Neural progenitor cell (in vitro differentiated cells): ENCODE measurements around the gene FANCM. TPM values are rescaled to one million over a fixed set of nuclear protein-coding genes. Genes with fewer than 3 reads are reported as not detected.
A peak's percentile ranks its signal among the peaks of the same experiment; 100 is the strongest.

Source experiments
- DNase-seq: peaks from one replicate; pipeline ENCODE4 v3.0.0-alpha.2; 2016; ENCODE audit warnings: low spot score
- H2AFZ ChIP-seq: fragments of 200-600 bp; sonication (generic); replicated peaks from 2 replicates; pipeline ENCODE4 v1.6.1; 2016; ENCODE audit warnings: antibody characterized with exemption
- H3F3A ChIP-seq: fragments of 200-600 bp; sonication (generic); 2 replicates; pipeline ENCODE4 v1.6.1; 2016; ENCODE audit warnings: antibody characterized with exemption, low read depth
- H3K27ac ChIP-seq: fragments of 200-600 bp; sonication (generic); 2 replicates; pipeline ENCODE4 v1.5.1; 2016; ENCODE audit warnings: mild to moderate bottlenecking
- H3K27me3 ChIP-seq: fragments of 200-600 bp; sonication (generic); 2 replicates; pipeline ENCODE4 v1.6.1; 2016; ENCODE audit warnings: mild to moderate bottlenecking, moderate library complexity
- H3K36me3 ChIP-seq: fragments of 200-600 bp; sonication (generic); 2 replicates; pipeline ENCODE4 v1.5.1; 2016
- H3K4me1 ChIP-seq: fragments of 200-600 bp; sonication (generic); 2 replicates; pipeline ENCODE4 v1.6.1; 2016; ENCODE audit warnings: mixed run types
- H3K4me2 ChIP-seq: fragments of 200-600 bp; sonication (generic); 2 replicates; pipeline ENCODE4 v1.6.1; 2016
- H3K4me3 ChIP-seq: fragments of 200-600 bp; sonication (generic); 2 replicates; pipeline ENCODE4 v1.5.1; 2016
- H3K79me2 ChIP-seq: fragments of 200-600 bp; sonication (generic); 2 replicates; pipeline ENCODE4 v1.6.1; 2016; ENCODE audit warnings: low read depth
- H3K9ac ChIP-seq: fragments of 200-600 bp; sonication (generic); 2 replicates; pipeline ENCODE4 v1.6.1; 2016
- H3K9me3 ChIP-seq: fragments of 200-600 bp; sonication (generic); 2 replicates; pipeline ENCODE4 v1.5.1; 2016; ENCODE audit warnings: low read depth
- H4K20me1 ChIP-seq: fragments of 200-600 bp; sonication (generic); 2 replicates; pipeline ENCODE4 v1.6.1; 2016; ENCODE audit warnings: low read depth
- H3K27ac Mint-ChIP-seq: 3 replicates; pipeline ENCODE4 v1.8.0; 2021; ENCODE audit warnings: mixed read lengths
- H3K27me3 Mint-ChIP-seq: 2 replicates; pipeline ENCODE4 v1.8.0; 2022; ENCODE audit warnings: low read depth, mild to moderate bottlenecking, inconsistent platforms, moderate library complexity, mixed read lengths; ENCODE audit not compliant: insufficient read depth
- H3K36me3 Mint-ChIP-seq: 3 replicates; pipeline ENCODE4 v1.8.0; 2021; ENCODE audit warnings: mixed read lengths
- H3K4me1 Mint-ChIP-seq: 3 replicates; pipeline ENCODE4 v1.8.0; 2021; ENCODE audit warnings: mixed read lengths
- H3K4me3 Mint-ChIP-seq: 3 replicates; pipeline ENCODE4 v1.8.0; 2021; ENCODE audit warnings: mild to moderate bottlenecking, moderate library complexity, mixed read lengths
- H3K9me3 Mint-ChIP-seq: 3 replicates; pipeline ENCODE4 v1.8.0; 2020; ENCODE audit warnings: mixed read lengths
- EZH2 ChIP-seq: fragments of 200-600 bp; sonication (generic); IDR thresholded peaks from 2 replicates; pipeline ENCODE4 v1.6.1; 2017; ENCODE audit warnings: antibody characterized with exemption, mild to moderate bottlenecking, moderate library complexity
- EZH2phosphoT487 ChIP-seq: fragments of 200-600 bp; sonication (generic); IDR thresholded peaks from 2 replicates; pipeline ENCODE4 v1.6.1; 2017; ENCODE audit warnings: antibody characterized with exemption
- total RNA-seq: library from RNA; depleted of rRNA; stranded (reverse); fragments of >200 nt; gene quantifications from 2 replicates; pipeline ENCODE4 v1.2.3, GENCODE V29; 2015; ENCODE audit warnings: low replicate concordance
- TF ChIP-seq, protein P1 (sequence below): fragments of 200-600 bp; sonication (generic); IDR thresholded peaks from 2 replicates; pipeline ENCODE4 v1.5.1; 2017; ENCODE audit warnings: antibody characterized with exemption, mild to moderate bottlenecking

Gene FANCM
- total RNA-seq, 1 donor from 2014 or later, result 29.4 TPM

DNA sequence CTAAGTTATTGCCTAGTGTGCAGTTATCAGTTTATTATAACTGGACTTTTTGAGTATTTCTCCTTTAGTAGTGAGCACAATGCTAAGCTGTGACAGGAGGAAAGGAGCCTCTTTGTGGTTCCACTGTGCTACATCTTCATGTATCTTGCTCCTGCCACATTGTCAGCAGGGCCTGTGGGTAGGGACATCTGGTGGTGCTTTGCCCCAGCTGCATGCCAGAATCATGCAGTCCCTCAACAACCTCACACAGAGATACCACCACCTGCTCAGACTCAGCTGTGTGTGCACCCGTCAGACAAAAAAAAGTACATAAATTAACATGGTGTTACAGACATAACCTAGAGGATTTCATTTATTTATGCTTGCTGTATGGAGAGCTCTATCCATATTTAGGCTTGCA is 66.2 kb downstream of the FANCM start:
- peaks cover 14% of the 10 kb centered on the region for H3F3A ChIP-seq
- H3K9ac ChIP-seq, result no peak overlapping the region
- Mint-ChIP-seq H3K9me3 (no peaks in the 10 kb centered on the region), H3K27ac (no peak overlapping the region), H3K4me1 (no peaks in the 10 kb centered on the region), H3K36me3 (peaks cover 7% of the 10 kb centered on the region), H3K4me3 (no peak overlapping the region), H3K27me3 (no peaks in the 10 kb centered on the region)
- H3K79me2 ChIP-seq, result no peaks in the 10 kb centered on the region
- no peaks in the 10 kb centered on the region for H3K4me1 ChIP-seq
- no peaks in the 10 kb centered on the region for H3K9me3 ChIP-seq
- no peaks in the 10 kb centered on the region for H3K27me3 ChIP-seq
- H2AFZ ChIP-seq, result no peak overlapping the region
- TF ChIP-seq, protein P1, sequence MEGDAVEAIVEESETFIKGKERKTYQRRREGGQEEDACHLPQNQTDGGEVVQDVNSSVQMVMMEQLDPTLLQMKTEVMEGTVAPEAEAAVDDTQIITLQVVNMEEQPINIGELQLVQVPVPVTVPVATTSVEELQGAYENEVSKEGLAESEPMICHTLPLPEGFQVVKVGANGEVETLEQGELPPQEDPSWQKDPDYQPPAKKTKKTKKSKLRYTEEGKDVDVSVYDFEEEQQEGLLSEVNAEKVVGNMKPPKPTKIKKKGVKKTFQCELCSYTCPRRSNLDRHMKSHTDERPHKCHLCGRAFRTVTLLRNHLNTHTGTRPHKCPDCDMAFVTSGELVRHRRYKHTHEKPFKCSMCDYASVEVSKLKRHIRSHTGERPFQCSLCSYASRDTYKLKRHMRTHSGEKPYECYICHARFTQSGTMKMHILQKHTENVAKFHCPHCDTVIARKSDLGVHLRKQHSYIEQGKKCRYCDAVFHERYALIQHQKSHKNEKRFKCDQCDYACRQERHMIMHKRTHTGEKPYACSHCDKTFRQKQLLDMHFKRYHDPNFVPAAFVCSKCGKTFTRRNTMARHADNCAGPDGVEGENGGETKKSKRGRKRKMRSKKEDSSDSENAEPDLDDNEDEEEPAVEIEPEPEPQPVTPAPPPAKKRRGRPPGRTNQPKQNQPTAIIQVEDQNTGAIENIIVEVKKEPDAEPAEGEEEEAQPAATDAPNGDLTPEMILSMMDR, result peak; percentile 29
- no peak for TF ChIP-seq EZH2phosphoT487
- H3K27ac ChIP-seq, result no peak overlapping the region
- H3K36me3 ChIP-seq, result peaks cover 14% of the 10 kb centered on the region
- peak; percentile 12 for DNase-seq
- H3K4me3 ChIP-seq, result no peak overlapping the region
- no peak overlapping the region for H3K4me2 ChIP-seq
- H4K20me1 ChIP-seq, result no peaks in the 10 kb centered on the region

DNA sequence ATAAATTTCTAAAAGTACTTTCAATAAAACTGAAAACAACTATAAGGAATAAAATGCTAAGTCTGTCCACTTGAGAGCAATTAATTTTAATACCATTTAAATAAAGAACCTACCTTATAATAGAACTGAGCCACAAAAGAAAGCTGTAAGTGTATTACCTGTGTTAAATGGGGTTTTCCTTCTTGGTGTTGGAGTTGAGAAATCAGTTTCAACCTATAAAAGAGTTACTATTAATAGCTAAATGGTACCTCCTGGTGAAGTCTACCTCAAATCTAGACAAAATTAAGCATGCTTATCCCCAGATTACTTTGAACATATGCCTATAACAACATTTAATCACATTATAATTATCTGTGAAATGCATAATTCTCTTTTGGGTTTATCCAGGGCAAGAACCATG is 68.5 kb downstream of the FANCM start:
- Histone ChIP-seq H3K27me3 (no peaks in the 10 kb centered on the region), H3K9me3 (no peaks in the 10 kb centered on the region), H3K9ac (no peak overlapping the region), H3K27ac (no peak overlapping the region), H2AFZ (no peak overlapping the region), H3K4me2 (no peak overlapping the region), H3K79me2 (no peaks in the 10 kb centered on the region), H3K36me3 (peaks cover 23% of the 10 kb centered on the region), H3K4me1 (no peaks in the 10 kb centered on the region), H3F3A (peaks cover 14% of the 10 kb centered on the region), H4K20me1 (no peaks in the 10 kb centered on the region), H3K4me3 (no peak overlapping the region)
- H3K4me1 Mint-ChIP-seq, result no peaks in the 10 kb centered on the region
- H3K4me3 Mint-ChIP-seq, result no peak overlapping the region
- peaks cover 11% of the 10 kb centered on the region for H3K36me3 Mint-ChIP-seq
- no peaks in the 10 kb centered on the region for H3K9me3 Mint-ChIP-seq
- no peak overlapping the region for H3K27ac Mint-ChIP-seq
- TF ChIP-seq EZH2 (no peak), EZH2phosphoT487 (no peak)
- DNase-seq, result no peak
- no peaks in the 10 kb centered on the region for H3K27me3 Mint-ChIP-seq

DNA sequence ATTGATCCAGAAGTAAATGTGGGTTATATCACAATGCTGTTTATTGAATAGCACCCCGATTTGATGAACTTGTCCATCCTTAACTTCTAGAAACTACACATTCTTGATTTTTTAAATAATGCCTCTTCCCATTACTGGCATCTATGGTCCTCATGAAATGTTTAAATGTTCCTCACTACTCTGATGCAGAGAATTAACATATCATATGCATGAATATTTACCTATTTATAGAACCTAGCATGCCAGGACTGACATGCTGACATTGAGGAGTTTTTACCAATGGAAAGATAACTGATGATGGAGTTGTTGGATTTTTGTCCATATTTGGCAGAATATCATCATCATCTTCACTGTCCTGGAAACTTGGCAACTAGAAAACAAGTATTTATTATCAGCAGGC is 74.4 kb downstream of the FANCM start:
- no peak overlapping the region for H3K4me3 Mint-ChIP-seq
- no peak overlapping the region for H3K9ac ChIP-seq
- no peak for DNase-seq
- no peaks in the 10 kb centered on the region for H3F3A ChIP-seq
- H3K27me3 ChIP-seq, result no peaks in the 10 kb centered on the region
- no peaks in the 10 kb centered on the region for H4K20me1 ChIP-seq
- H3K27me3 Mint-ChIP-seq, result no peaks in the 10 kb centered on the region
- TF ChIP-seq, protein P1, result no peak
- TF ChIP-seq EZH2phosphoT487, result no peak
- no peak for TF ChIP-seq EZH2
- H3K27ac ChIP-seq, result no peak overlapping the region
- peaks cover 32% of the 10 kb centered on the region for H3K36me3 ChIP-seq
- H2AFZ ChIP-seq, result no peak overlapping the region
- no peak overlapping the region for H3K4me3 ChIP-seq
- no peak overlapping the region for H3K27ac Mint-ChIP-seq
- H3K4me1 Mint-ChIP-seq, result peaks cover 2% of the 10 kb centered on the region
- H3K9me3 ChIP-seq, result no peaks in the 10 kb centered on the region
- no peaks in the 10 kb centered on the region for H3K79me2 ChIP-seq
- no peaks in the 10 kb centered on the region for H3K4me1 ChIP-seq
- H3K36me3 Mint-ChIP-seq, result peaks cover 38% of the 10 kb centered on the region
- no peaks in the 10 kb centered on the region for H3K9me3 Mint-ChIP-seq
- no peak overlapping the region for H3K4me2 ChIP-seq

DNA sequence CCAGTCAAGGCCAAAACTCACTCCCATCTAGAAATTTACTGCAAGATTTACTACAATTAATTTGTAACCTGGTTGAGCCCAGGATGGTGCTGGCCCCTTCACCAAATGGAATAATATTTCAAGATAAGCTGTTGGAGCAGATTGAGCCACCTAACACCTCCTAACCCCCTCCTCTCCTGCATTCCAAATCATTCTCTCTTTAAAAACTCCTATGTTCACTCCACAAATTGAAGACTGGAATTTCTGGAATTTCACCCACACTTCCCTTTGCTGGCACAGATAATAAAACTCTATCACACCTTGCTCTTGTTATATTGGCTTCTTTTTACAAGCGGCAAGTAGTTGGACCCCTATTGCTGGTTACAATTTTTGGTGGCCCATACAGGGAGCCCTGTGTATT is 75.6 kb downstream of the FANCM start:
- H3K79me2 ChIP-seq, result no peaks in the 10 kb centered on the region
- H3K27ac ChIP-seq, result no peak overlapping the region
- H3K36me3 Mint-ChIP-seq, result peaks cover 38% of the 10 kb centered on the region

More for the DNA sequence above, 75.6 kb downstream of the FANCM start:
- DNase-seq, result no peak
- H3F3A ChIP-seq, result no peaks in the 10 kb centered on the region
- no peak overlapping the region for H3K4me3 ChIP-seq
- H3K9me3 Mint-ChIP-seq, result no peaks in the 10 kb centered on the region
- H3K27ac Mint-ChIP-seq, result no peak overlapping the region
- no peaks in the 10 kb centered on the region for H3K4me1 ChIP-seq
- H3K4me2 ChIP-seq, result no peak overlapping the region
- H4K20me1 ChIP-seq, result no peaks in the 10 kb centered on the region
- H3K27me3 Mint-ChIP-seq, result no peaks in the 10 kb centered on the region
- no peak overlapping the region for H2AFZ ChIP-seq
- H3K4me3 Mint-ChIP-seq, result no peak overlapping the region
- H3K9me3 ChIP-seq, result no peaks in the 10 kb centered on the region
- no peak for TF ChIP-seq EZH2
- no peak for TF ChIP-seq EZH2phosphoT487
- TF ChIP-seq, protein P1, result no peak
- H3K27me3 ChIP-seq, result no peaks in the 10 kb centered on the region
- peaks cover 2% of the 10 kb centered on the region for H3K4me1 Mint-ChIP-seq
- peaks cover 37% of the 10 kb centered on the region for H3K36me3 ChIP-seq
- no peak overlapping the region for H3K9ac ChIP-seq
